Mucosa of stomach (tissue), 1 donor: ENCODE results near the gene GLIS1.

Experiments used
- H3K27me3 ChIP-seq: one replicate; pipeline ENCODE4 v1.7.0; 2013; ENCODE audit warnings: mild to moderate bottlenecking, low read length; ENCODE audit not compliant: control insufficient read depth, insufficient read depth
- H3K36me3 ChIP-seq: one replicate; pipeline ENCODE4 v1.7.0; 2013; ENCODE audit warnings: low read length; ENCODE audit not compliant: control insufficient read depth, insufficient read depth
- H3K4me1 ChIP-seq: one replicate; pipeline ENCODE4 v1.7.0; 2013; ENCODE audit warnings: mild to moderate bottlenecking, low read length; ENCODE audit not compliant: control insufficient read depth, insufficient read depth
- H3K4me3 ChIP-seq: one replicate; pipeline ENCODE4 v1.7.0; 2013; ENCODE audit warnings: low read length
- H3K9ac ChIP-seq: one replicate; pipeline ENCODE4 v1.7.0; 2013; ENCODE audit warnings: mild to moderate bottlenecking, low read length, moderate library complexity
- H3K9me3 ChIP-seq: one replicate; pipeline ENCODE4 v1.7.0; 2013; ENCODE audit warnings: mild to moderate bottlenecking, low read length, moderate library complexity; ENCODE audit not compliant: control insufficient read depth
- donor health status: Pancreatic carcinoma.

GLIS1 gene

GRCh38 chr1:53567450-53567849 is 171.5 kb downstream of the GLIS1 start:
- Histone ChIP-seq H3K9ac (no peak overlapping the region), H3K4me1 (no peaks in the 10 kb centered on the region), H3K9me3 (no peaks in the 10 kb centered on the region), H3K4me3 (no peak overlapping the region), H3K36me3 (no peaks in the 10 kb centered on the region), H3K27me3 (no peaks in the 10 kb centered on the region)

GRCh38 chr1:53563611-53564010 is 175.4 kb downstream of the GLIS1 start:
- Histone ChIP-seq H3K9me3 (no peaks in the 10 kb centered on the region), H3K9ac (no peak overlapping the region), H3K4me3 (no peak overlapping the region), H3K27me3 (no peaks in the 10 kb centered on the region), H3K4me1 (no peaks in the 10 kb centered on the region), H3K36me3 (no peaks in the 10 kb centered on the region)

GRCh38 chr1:53562981-53563379 is 176.0 kb downstream of the GLIS1 start:
- Histone ChIP-seq H3K36me3 (no peaks in the 10 kb centered on the region), H3K4me1 (no peaks in the 10 kb centered on the region), H3K9me3 (no peaks in the 10 kb centered on the region), H3K9ac (no peak overlapping the region), H3K4me3 (no peak overlapping the region), H3K27me3 (no peaks in the 10 kb centered on the region)

GRCh38 chr1:53562291-53562980 is 176.5 kb downstream of the GLIS1 start:
- Histone ChIP-seq H3K9me3 (no peaks in the 10 kb centered on the region), H3K36me3 (no peaks in the 10 kb centered on the region), H3K4me3 (no peak overlapping the region), H3K4me1 (no peaks in the 10 kb centered on the region), H3K27me3 (no peaks in the 10 kb centered on the region), H3K9ac (no peak overlapping the region)

- Histone ChIP-seq H3K27me3 (no peaks in the 10 kb centered on the region), H3K4me1 (no peaks in the 10 kb centered on the region), H3K36me3 (no peaks in the 10 kb centered on the region), H3K4me3 (no peak overlapping the region), H3K9me3 (no peaks in the 10 kb centered on the region), H3K9ac (no peak overlapping the region)
These were observed 177.4 kb downstream of the GLIS1 start for GRCh38 chr1:53561503-53562105.

- Histone ChIP-seq H3K36me3 (no peaks in the 10 kb centered on the region), H3K4me3 (no peak overlapping the region), H3K9me3 (no peaks in the 10 kb centered on the region), H3K4me1 (no peaks in the 10 kb centered on the region), H3K27me3 (no peaks in the 10 kb centered on the region), H3K9ac (no peak overlapping the region)
These were observed 178.1 kb downstream of the GLIS1 start for GRCh38 chr1:53560581-53561502.

GRCh38 chr1:53559854-53560580 is 178.9 kb downstream of the GLIS1 start:
- Histone ChIP-seq H3K36me3 (no peaks in the 10 kb centered on the region), H3K4me1 (no peaks in the 10 kb centered on the region), H3K4me3 (no peak overlapping the region), H3K27me3 (no peaks in the 10 kb centered on the region), H3K9me3 (no peaks in the 10 kb centered on the region), H3K9ac (no peak overlapping the region)

GRCh38 chr1:53559391-53559815 is 179.6 kb downstream of the GLIS1 start:
- Histone ChIP-seq H3K9me3 (no peaks in the 10 kb centered on the region), H3K9ac (no peak overlapping the region), H3K27me3 (no peaks in the 10 kb centered on the region), H3K4me3 (no peak overlapping the region), H3K4me1 (no peaks in the 10 kb centered on the region), H3K36me3 (no peaks in the 10 kb centered on the region)

- H3K36me3 ChIP-seq, result no peaks in the 10 kb centered on the region
- no peaks in the 10 kb centered on the region for H3K27me3 ChIP-seq
- no peak overlapping the region for H3K4me3 ChIP-seq
- H3K9me3 ChIP-seq, result no peaks in the 10 kb centered on the region
- no peak overlapping the region for H3K9ac ChIP-seq
- no peaks in the 10 kb centered on the region for H3K4me1 ChIP-seq
These were observed 180.1 kb downstream of the GLIS1 start for GRCh38 chr1:53558739-53559315.

GRCh38 chr1:53557830-53558738 is 180.9 kb downstream of the GLIS1 start:
- Histone ChIP-seq H3K36me3 (no peaks in the 10 kb centered on the region), H3K4me1 (no peaks in the 10 kb centered on the region), H3K9me3 (no peaks in the 10 kb centered on the region), H3K4me3 (no peak overlapping the region), H3K27me3 (no peaks in the 10 kb centered on the region), H3K9ac (no peak overlapping the region)

- Histone ChIP-seq H3K9me3 (no peaks in the 10 kb centered on the region), H3K9ac (no peak overlapping the region), H3K4me1 (no peaks in the 10 kb centered on the region), H3K4me3 (no peak overlapping the region), H3K36me3 (no peaks in the 10 kb centered on the region), H3K27me3 (no peaks in the 10 kb centered on the region)
These were observed 181.6 kb downstream of the GLIS1 start for GRCh38 chr1:53557369-53557768.
